ENCODE measurements around the gene PSD. TPM values are rescaled to one million over a fixed set of nuclear protein-coding genes. Genes with fewer than 3 reads are reported as not detected.

The PSD gene
- total and polyA plus RNA-seq, 10 of the 15 experiments (the other 5 are each of a cell fraction or from before 2014, with no cell fraction given) = 0.11 to 2.0 (median 0.49) TPM; not detected in 2

DNA sequence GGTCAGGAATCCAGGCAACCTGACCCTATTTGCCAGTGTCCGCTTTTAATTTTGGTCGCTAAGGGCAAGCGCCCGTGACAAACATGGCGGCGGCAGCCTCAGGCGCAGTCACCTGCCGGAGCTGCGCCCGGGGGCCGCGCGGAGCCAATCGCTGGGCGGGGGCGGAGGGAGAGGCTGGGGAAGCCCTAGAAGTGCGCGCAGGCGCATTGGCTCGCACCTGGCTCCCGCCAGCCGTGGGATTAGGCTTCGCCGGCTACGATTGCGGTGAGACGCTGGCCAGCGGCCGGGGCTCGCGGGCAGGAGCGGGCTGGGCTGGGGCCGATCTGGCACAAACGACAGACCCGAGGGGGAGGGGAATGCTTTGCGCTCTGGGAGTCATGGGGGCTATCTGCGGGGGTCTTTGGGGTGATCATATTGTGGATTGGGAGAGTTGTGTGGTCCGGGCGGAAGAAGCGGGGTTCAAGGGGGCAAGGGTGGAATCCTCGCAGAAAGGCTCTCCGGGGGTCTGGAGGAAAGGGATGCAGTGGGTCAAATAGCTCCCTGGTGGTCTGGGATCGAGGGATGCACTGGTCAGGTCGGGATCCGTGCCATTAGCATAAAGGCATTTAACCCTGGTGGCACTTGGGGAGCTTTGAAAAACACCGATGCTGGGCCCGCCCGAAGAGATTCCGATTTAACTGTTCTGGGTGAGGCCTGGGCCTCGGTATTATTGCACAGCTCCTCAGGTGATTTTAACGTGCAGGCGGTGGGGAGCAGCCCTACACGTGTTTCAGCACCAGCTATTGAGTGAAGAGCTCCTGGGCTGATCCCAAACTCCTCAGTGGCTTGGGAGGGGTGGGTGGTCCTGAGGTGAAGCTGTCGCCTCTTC lies 42.8 kb upstream of the PSD start (continued):
- TF ChIP-seq, protein P1, sequence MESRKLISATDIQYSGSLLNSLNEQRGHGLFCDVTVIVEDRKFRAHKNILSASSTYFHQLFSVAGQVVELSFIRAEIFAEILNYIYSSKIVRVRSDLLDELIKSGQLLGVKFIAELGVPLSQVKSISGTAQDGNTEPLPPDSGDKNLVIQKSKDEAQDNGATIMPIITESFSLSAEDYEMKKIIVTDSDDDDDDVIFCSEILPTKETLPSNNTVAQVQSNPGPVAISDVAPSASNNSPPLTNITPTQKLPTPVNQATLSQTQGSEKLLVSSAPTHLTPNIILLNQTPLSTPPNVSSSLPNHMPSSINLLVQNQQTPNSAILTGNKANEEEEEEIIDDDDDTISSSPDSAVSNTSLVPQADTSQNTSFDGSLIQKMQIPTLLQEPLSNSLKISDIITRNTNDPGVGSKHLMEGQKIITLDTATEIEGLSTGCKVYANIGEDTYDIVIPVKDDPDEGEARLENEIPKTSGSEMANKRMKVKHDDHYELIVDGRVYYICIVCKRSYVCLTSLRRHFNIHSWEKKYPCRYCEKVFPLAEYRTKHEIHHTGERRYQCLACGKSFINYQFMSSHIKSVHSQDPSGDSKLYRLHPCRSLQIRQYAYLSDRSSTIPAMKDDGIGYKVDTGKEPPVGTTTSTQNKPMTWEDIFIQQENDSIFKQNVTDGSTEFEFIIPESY (IDR thresholded peaks at IDR 0.05) = no peak
- TF ChIP-seq HDAC2 (IDR thresholded peaks at IDR 0.05) (no peak), NR2C2 (IDR thresholded peaks at IDR 0.05; ENCODE audit: borderline replicate concordance, control insufficient read depth, insufficient read length, low read depth) (no peak), TARDBP (IDR thresholded peaks at IDR 0.05; ENCODE audit: borderline replicate concordance) (peak; percentile 69; the same call in 1 of the 2 replicates), TCF3 (IDR thresholded peaks at IDR 0.05; ENCODE audit: borderline replicate concordance, insufficient read depth, low read depth, low read length) (peak; percentile 69), IKZF1 (conservative IDR thresholded peaks at IDR 0.05) (peak; percentile 92), POLR2A (IDR thresholded peaks at IDR 0.05; ENCODE audit: low read depth, low read length) (peak; percentile 53), CHD2 (IDR thresholded peaks at IDR 0.05; ENCODE audit: borderline replicate concordance, low read depth, low read length) (peak; percentile 26; the same call in 1 of the 2 replicates), CHD4 (IDR thresholded peaks at IDR 0.05) (no peak), NR2C1 (IDR thresholded peaks at IDR 0.05) (peak; percentile 88), MAX (IDR thresholded peaks at IDR 0.05; ENCODE audit: low read depth, low read length) (peak; percentile 33), RUNX3 (IDR thresholded peaks at IDR 0.05; ENCODE audit: low read length) (no peak; the same call in 1 of the 2 replicates), LARP7 (IDR thresholded peaks at IDR 0.05) (no peak), RAD51 (IDR thresholded peaks at IDR 0.05) (peak; percentile 91)
- TF ChIP-seq, protein P2, sequence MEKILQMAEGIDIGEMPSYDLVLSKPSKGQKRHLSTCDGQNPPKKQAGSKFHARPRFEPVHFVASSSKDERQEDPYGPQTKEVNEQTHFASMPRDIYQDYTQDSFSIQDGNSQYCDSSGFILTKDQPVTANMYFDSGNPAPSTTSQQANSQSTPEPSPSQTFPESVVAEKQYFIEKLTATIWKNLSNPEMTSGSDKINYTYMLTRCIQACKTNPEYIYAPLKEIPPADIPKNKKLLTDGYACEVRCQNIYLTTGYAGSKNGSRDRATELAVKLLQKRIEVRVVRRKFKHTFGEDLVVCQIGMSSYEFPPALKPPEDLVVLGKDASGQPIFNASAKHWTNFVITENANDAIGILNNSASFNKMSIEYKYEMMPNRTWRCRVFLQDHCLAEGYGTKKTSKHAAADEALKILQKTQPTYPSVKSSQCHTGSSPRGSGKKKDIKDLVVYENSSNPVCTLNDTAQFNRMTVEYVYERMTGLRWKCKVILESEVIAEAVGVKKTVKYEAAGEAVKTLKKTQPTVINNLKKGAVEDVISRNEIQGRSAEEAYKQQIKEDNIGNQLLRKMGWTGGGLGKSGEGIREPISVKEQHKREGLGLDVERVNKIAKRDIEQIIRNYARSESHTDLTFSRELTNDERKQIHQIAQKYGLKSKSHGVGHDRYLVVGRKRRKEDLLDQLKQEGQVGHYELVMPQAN (conservative IDR thresholded peaks at IDR 0.05) = 0 out of 2 replicates have a peak, but pooled peaks have one; percentile 33
- TF ChIP-seq, protein P3, sequence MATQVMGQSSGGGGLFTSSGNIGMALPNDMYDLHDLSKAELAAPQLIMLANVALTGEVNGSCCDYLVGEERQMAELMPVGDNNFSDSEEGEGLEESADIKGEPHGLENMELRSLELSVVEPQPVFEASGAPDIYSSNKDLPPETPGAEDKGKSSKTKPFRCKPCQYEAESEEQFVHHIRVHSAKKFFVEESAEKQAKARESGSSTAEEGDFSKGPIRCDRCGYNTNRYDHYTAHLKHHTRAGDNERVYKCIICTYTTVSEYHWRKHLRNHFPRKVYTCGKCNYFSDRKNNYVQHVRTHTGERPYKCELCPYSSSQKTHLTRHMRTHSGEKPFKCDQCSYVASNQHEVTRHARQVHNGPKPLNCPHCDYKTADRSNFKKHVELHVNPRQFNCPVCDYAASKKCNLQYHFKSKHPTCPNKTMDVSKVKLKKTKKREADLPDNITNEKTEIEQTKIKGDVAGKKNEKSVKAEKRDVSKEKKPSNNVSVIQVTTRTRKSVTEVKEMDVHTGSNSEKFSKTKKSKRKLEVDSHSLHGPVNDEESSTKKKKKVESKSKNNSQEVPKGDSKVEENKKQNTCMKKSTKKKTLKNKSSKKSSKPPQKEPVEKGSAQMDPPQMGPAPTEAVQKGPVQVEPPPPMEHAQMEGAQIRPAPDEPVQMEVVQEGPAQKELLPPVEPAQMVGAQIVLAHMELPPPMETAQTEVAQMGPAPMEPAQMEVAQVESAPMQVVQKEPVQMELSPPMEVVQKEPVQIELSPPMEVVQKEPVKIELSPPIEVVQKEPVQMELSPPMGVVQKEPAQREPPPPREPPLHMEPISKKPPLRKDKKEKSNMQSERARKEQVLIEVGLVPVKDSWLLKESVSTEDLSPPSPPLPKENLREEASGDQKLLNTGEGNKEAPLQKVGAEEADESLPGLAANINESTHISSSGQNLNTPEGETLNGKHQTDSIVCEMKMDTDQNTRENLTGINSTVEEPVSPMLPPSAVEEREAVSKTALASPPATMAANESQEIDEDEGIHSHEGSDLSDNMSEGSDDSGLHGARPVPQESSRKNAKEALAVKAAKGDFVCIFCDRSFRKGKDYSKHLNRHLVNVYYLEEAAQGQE (IDR thresholded peaks at IDR 0.05; ENCODE audit: low read depth, low read length) = peak; percentile 70

All from GM12878 (cell line).